Measurements from ENCODE around the gene ERBB4.

The ERBB4 gene

GRCh38 chr2:211404098-211404497 lies 1134.5 kb downstream of the ERBB4 start:
- TF ChIP-seq CTCF (IDR thresholded peaks at IDR 0.05; ENCODE audit: low read depth, low read length, missing control alignments), result no peak

DNA sequence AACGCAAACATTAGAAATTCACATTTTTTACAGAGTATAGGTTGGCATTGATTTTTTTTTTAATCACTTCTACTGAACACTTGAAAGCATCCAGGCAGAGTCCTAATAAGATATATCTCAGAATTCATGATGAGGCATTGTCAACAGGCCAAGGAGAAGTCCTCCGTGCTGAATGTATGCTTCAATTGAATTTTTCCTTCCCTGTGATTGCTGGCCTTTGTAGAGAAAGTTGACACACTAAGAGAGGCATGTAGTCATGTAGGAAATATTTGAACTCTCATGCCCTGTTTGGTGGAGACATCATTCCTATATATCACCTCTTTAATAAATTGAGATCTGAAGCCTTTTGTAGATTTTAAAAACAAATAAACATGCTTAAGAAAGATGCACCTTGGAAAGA lies 1137.3 kb downstream of the ERBB4 start:
- DNase-seq (ENCODE audit: extremely low read depth, low read depth), result no peak
- no peak for TF ChIP-seq CTCF (IDR thresholded peaks at IDR 0.05; ENCODE audit: low read depth, low read length, missing control alignments)
- no peak overlapping the region for H3K4me3 ChIP-seq (replicated peaks; ENCODE audit: low read depth, low read length)

More at GRCh38 chr2:211404098-211404497, 1134.5 kb downstream of the ERBB4 start:
- no peak for DNase-seq (ENCODE audit: extremely low read depth, low read depth)
- no peak overlapping the region for H3K4me3 ChIP-seq (replicated peaks; ENCODE audit: low read depth, low read length)

- TF ChIP-seq CTCF (IDR thresholded peaks at IDR 0.05; ENCODE audit: low read depth, low read length, missing control alignments), result no peak
- DNase-seq (ENCODE audit: extremely low read depth, low read depth), result no peak
- H3K4me3 ChIP-seq (replicated peaks; ENCODE audit: low read depth, low read length), result no peak overlapping the region
Measured at GRCh38 chr2:211397764-211398163, 1140.8 kb downstream of the ERBB4 start.

- DNase-seq (ENCODE audit: extremely low read depth, low read depth), result no peak
- H3K4me3 ChIP-seq (replicated peaks; ENCODE audit: low read depth, low read length), result no peak overlapping the region
- TF ChIP-seq CTCF (IDR thresholded peaks at IDR 0.05; ENCODE audit: low read depth, low read length, missing control alignments), result no peak
Measured at GRCh38 chr2:211396815-211397214, 1141.8 kb downstream of the ERBB4 start.

DNA sequence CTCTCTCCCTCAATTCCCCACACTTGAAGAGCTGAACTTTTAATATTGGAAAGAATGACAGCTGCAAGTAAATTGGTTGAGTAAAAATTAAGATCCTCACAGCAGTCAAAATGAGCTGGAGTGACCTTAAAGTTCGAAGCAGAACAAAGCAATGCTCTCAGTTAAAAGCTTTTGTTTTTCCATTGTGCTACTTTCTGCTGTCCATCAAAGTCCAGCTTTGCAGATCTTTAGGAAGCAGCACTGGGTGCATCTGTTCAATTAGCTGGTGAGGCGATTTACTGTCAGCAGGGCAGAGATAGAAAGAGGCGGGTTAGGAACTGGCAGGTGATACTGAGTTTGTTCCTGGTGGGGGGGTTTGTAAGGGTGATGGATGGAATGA lies 1147.4 kb downstream of the ERBB4 start:
- no peak for TF ChIP-seq CTCF (IDR thresholded peaks at IDR 0.05; ENCODE audit: low read depth, low read length, missing control alignments)
- H3K4me3 ChIP-seq (replicated peaks; ENCODE audit: low read depth, low read length), result no peak overlapping the region
- no peak for DNase-seq (ENCODE audit: extremely low read depth, low read depth)

DNA sequence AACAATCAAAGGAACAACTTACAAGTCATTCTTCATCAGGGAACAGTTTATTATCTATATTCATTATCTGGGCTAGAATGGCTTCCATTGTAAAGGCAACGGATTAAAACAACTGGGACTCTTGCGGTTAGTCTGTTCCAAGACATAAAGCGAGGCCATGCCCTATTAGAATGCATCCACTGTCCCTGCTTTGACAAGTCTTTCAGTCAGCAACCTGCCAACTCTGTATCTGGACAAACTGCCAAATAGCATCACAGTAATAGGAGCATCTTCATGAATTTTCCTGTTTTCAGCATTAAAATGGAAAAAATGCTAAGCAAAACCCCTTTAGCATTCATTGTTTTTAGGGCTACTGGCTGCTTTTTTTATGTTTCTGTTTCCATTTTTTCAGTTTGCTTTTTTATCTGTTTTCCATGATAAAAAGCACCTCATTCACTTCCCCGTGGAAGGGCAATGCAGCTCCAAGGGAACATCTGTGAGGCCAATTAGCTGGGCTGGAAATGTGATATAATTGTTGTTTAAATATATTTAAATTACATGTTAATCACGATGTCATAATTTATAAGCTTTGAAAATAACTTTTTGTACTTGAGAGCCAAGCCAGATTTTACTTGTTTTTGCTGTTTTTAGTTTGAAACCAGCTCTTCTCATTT lies 1147.9 kb downstream of the ERBB4 start:
- TF ChIP-seq CTCF (IDR thresholded peaks at IDR 0.05; ENCODE audit: low read depth, low read length, missing control alignments), result no peak
- no peak overlapping the region for H3K4me3 ChIP-seq (replicated peaks; ENCODE audit: low read depth, low read length)
- no peak for DNase-seq (ENCODE audit: extremely low read depth, low read depth)

DNA sequence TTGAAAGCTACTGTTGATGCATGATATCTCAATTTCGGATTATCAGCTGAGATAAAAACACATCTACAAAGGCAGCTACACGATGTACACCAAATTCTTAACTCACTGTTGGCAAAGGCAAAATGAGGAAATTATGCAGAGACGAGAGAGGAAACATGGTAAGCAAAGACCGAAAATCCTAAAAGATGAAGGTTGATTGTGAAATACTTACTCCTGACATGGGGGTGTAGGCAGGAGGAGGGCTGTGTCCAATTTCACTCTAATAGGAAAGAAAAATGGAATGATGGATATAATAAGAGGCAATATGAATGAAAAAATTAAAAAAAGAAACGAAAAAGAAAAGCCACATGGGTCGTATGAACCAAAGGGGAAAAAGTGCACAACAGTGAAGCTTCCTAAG lies 1150.9 kb downstream of the ERBB4 start:
- no peak for DNase-seq (ENCODE audit: extremely low read depth, low read depth)
- no peak overlapping the region for H3K4me3 ChIP-seq (replicated peaks; ENCODE audit: low read depth, low read length)
- TF ChIP-seq CTCF (IDR thresholded peaks at IDR 0.05; ENCODE audit: low read depth, low read length, missing control alignments), result no peak
